OCI-LY1 (cell line): ENCODE measurements around the gene PHYHD1.
A peak's percentile ranks its signal among the peaks of the same experiment; 100 is the strongest.

Source experiments
- H2AFZ ChIP-seq: fragments of 200-600 bp; sonication (generic), shearing (Covaris generic); 2 replicates; pipeline ENCODE4 v1.6.0; 2014; ENCODE audit warnings: antibody characterized with exemption, mild to moderate bottlenecking, low read length
- H3F3A ChIP-seq: fragments of 200-600 bp; sonication (generic), shearing (Covaris generic); 2 replicates; pipeline ENCODE4 v1.6.0; 2014; ENCODE audit warnings: mild to moderate bottlenecking, antibody characterized with exemption, low read length, moderate library complexity; ENCODE audit not compliant: insufficient read depth
- H3K27ac ChIP-seq: fragments of 200-600 bp; sonication (generic); 2 replicates; pipeline ENCODE4 v1.5.1; 2014; ENCODE audit warnings: low read length, mixed run types, mild to moderate bottlenecking, low read depth; ENCODE audit not compliant: poor library complexity, severe bottlenecking
- H3K27me3 ChIP-seq: fragments of 200-600 bp; sonication (generic); 2 replicates; pipeline ENCODE4 v1.6.0; 2014; ENCODE audit warnings: antibody characterized with exemption, mild to moderate bottlenecking, low read length, moderate library complexity; ENCODE audit not compliant: insufficient read depth
- H3K36me3 ChIP-seq: fragments of 200-600 bp; sonication (generic); 2 replicates; pipeline ENCODE4 v1.6.1; 2014; ENCODE audit warnings: mild to moderate bottlenecking, antibody characterized with exemption, low read length, moderate library complexity, mixed read lengths; ENCODE audit not compliant: insufficient read depth
- H3K4me1 ChIP-seq: fragments of 200-600 bp; sonication (generic); 2 replicates; pipeline ENCODE4 v1.5.1; 2014; ENCODE audit warnings: mild to moderate bottlenecking, low read length, moderate library complexity; ENCODE audit not compliant: insufficient read depth, severe bottlenecking
- H3K4me2 ChIP-seq: fragments of 200-600 bp; sonication (generic), shearing (Covaris generic); 2 replicates; pipeline ENCODE4 v1.6.1; 2014; ENCODE audit warnings: low read length
- H3K4me3 ChIP-seq: fragments of 200-600 bp; sonication (generic); 2 replicates; pipeline ENCODE4 v1.5.1; 2014; ENCODE audit warnings: low read length, low read depth, mild to moderate bottlenecking, mixed read lengths; ENCODE audit not compliant: poor library complexity, severe bottlenecking
- H3K79me2 ChIP-seq: fragments of 200-600 bp; shearing (Covaris generic); 2 replicates; pipeline ENCODE4 v1.6.1; 2016; ENCODE audit warnings: mixed run types, low read length, mixed read lengths; ENCODE audit not compliant: insufficient read depth
- H3K9ac ChIP-seq: fragments of 200-600 bp; sonication (generic), shearing (Covaris generic); 2 replicates; pipeline ENCODE4 v1.6.1; 2014; ENCODE audit warnings: mild to moderate bottlenecking, low read length, mixed read lengths
- H3K9me2 ChIP-seq: fragments of 200-600 bp; sonication (generic), shearing (Covaris generic); 2 replicates; pipeline ENCODE4 v1.6.1; 2014; ENCODE audit warnings: low read depth, mild to moderate bottlenecking, low read length, mixed read lengths
- H3K9me3 ChIP-seq: fragments of 200-600 bp; shearing (Covaris generic); 2 replicates; pipeline ENCODE4 v1.6.1; 2014; ENCODE audit warnings: low read length, mixed read lengths
- H4K20me1 ChIP-seq: fragments of 200-600 bp; sonication (generic), shearing (Covaris generic); 2 replicates; pipeline ENCODE4 v1.6.0; 2016; ENCODE audit warnings: mild to moderate bottlenecking, low read length; ENCODE audit not compliant: insufficient read depth
- CTCF ChIP-seq: fragments of 200-600 bp; sonication (generic), shearing (Covaris generic); IDR thresholded peaks from 2 replicates; pipeline ENCODE4 v1.5.1; 2017; ENCODE audit warnings: mild to moderate bottlenecking, antibody characterized with exemption, low read length, moderate library complexity, mixed read lengths
- EZH2 ChIP-seq: fragments of 200-600 bp; sonication (generic), shearing (Covaris generic); IDR thresholded peaks from 2 replicates; pipeline ENCODE4 v1.8.0; 2017; ENCODE audit warnings: borderline replicate concordance, mixed run types, mild to moderate bottlenecking, antibody characterized with exemption, low read length, moderate library complexity, mixed read lengths

PHYHD1 gene

GRCh38 chr9:128945798-128946501, 25.2 kb downstream of the PHYHD1 start:
- Histone ChIP-seq H3K9ac (no peak overlapping the region), H4K20me1 (no peaks in the 10 kb centered on the region), H3K79me2 (peaks cover 6% of the 10 kb centered on the region; the same call in 1 of the 2 replicates), H3K27ac (no peak overlapping the region), H3K9me2 (no peaks in the 10 kb centered on the region), H2AFZ (no peak overlapping the region), H3K27me3 (no peaks in the 10 kb centered on the region), H3K9me3 (no peaks in the 10 kb centered on the region), H3K4me3 (peak overlapping the region; percentile 84), H3F3A (no peaks in the 10 kb centered on the region), H3K36me3 (peaks cover 16% of the 10 kb centered on the region), H3K4me2 (peak overlapping the region; percentile 73; the same call in 1 of the 2 replicates), H3K4me1 (peaks cover 13% of the 10 kb centered on the region)
- TF ChIP-seq EZH2 (no peak), CTCF (no peak)

GRCh38 chr9:128946571-128947276, 25.9 kb downstream of the PHYHD1 start:
- no peak for TF ChIP-seq EZH2
- TF ChIP-seq CTCF = no peak
- H3K4me1 ChIP-seq = peaks cover 13% of the 10 kb centered on the region
- peak overlapping the region; percentile 84 for H3K4me3 ChIP-seq
- H4K20me1 ChIP-seq = no peaks in the 10 kb centered on the region
- peaks cover 6% of the 10 kb centered on the region; the same call in 1 of the 2 replicates for H3K79me2 ChIP-seq
- H3K36me3 ChIP-seq = peaks cover 24% of the 10 kb centered on the region
- H3F3A ChIP-seq = no peaks in the 10 kb centered on the region
- H3K9me2 ChIP-seq = no peaks in the 10 kb centered on the region
- peak overlapping the region; percentile 87 for H3K9ac ChIP-seq
- H3K4me2 ChIP-seq = peak overlapping the region; percentile 73
- H3K27ac ChIP-seq = no peak overlapping the region
- H3K27me3 ChIP-seq = no peaks in the 10 kb centered on the region
- H2AFZ ChIP-seq = no peak overlapping the region
- no peaks in the 10 kb centered on the region for H3K9me3 ChIP-seq

- H3K4me1 ChIP-seq = peaks cover 13% of the 10 kb centered on the region
- H4K20me1 ChIP-seq = no peaks in the 10 kb centered on the region
- no peak overlapping the region for H2AFZ ChIP-seq
- peaks cover 6% of the 10 kb centered on the region; the same call in 1 of the 2 replicates for H3K79me2 ChIP-seq
- no peaks in the 10 kb centered on the region for H3K9me3 ChIP-seq
- H3K9me2 ChIP-seq = no peaks in the 10 kb centered on the region
- peak overlapping the region; percentile 73 for H3K4me2 ChIP-seq
- TF ChIP-seq EZH2 = no peak
- no peak for TF ChIP-seq CTCF
- peak overlapping the region; percentile 84 for H3K4me3 ChIP-seq
- H3K27me3 ChIP-seq = no peaks in the 10 kb centered on the region
- no peak overlapping the region for H3K27ac ChIP-seq
- H3K36me3 ChIP-seq = peaks cover 27% of the 10 kb centered on the region
- peak overlapping the region; percentile 87 for H3K9ac ChIP-seq
- no peaks in the 10 kb centered on the region for H3F3A ChIP-seq
Measured at GRCh38 chr9:128947277-128947526, 26.4 kb downstream of the PHYHD1 start.
